Activated T-cell treated with anti-CD3 and anti-CD28 coated beads for 24 hours (primary cell): ENCODE results near the gene TM4SF1.

Experiments
- DNase-seq: peaks from one replicate; pipeline ENCODE4 v3.0.0-alpha.2; 2020; ENCODE audit warnings: low read depth

The TM4SF1 gene

GRCh38 chr3:149375501-149376196, 1.8 kb downstream of the TM4SF1 start:
- DNase-seq, result no peak

DNA sequence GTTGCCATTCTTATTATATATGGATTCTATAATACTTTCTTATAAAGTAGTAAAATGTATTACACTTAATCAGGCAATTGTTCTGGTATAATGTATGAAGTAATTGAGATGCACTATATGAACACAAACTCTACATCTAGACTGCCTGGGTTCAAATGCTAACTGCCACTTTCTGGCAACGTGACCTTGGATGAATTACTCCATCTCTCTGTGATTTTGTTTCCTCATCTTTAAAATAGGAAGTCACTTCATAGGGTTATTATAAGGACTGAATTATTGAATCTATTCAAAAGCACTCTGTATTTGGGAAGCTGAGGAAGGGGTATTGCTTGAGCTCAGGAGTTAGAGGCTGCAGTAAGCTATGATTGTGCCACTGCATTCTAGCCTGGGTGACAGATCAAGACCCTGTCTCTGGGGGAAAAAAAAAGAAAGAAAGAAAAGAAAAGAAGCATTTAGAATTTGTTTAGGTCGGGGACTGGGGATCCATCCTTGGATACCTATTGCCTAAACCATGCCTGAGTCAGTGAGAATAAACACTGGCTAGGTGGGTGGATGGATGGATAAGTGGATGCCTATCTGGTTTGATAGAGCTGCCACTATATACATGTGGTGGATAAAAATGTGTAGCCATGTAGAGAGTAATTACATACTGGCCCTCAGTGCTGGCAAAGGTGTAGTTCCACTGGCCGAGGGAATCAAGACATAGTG, 2.5 kb downstream of the TM4SF1 start:
- DNase-seq, result no peak

DNA sequence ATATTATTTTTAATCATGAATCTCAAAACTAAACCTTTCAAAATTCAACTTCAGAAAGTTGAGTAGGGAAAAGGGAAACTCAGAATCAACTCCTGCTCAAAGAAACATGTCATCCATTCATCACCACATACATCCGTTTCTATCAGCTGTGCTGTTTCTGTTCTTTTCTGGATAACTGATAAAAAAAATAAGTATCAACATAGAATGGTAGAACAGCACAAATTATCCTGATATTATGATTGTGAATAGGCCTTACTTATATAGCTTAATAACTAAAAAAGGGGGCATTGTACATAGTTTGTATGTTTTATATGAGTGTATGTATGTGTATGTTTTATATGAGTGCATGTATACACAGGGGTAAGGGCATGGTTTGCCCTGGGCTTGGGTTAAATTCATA, 3.1 kb downstream of the TM4SF1 start:
- DNase-seq, result no peak

DNA sequence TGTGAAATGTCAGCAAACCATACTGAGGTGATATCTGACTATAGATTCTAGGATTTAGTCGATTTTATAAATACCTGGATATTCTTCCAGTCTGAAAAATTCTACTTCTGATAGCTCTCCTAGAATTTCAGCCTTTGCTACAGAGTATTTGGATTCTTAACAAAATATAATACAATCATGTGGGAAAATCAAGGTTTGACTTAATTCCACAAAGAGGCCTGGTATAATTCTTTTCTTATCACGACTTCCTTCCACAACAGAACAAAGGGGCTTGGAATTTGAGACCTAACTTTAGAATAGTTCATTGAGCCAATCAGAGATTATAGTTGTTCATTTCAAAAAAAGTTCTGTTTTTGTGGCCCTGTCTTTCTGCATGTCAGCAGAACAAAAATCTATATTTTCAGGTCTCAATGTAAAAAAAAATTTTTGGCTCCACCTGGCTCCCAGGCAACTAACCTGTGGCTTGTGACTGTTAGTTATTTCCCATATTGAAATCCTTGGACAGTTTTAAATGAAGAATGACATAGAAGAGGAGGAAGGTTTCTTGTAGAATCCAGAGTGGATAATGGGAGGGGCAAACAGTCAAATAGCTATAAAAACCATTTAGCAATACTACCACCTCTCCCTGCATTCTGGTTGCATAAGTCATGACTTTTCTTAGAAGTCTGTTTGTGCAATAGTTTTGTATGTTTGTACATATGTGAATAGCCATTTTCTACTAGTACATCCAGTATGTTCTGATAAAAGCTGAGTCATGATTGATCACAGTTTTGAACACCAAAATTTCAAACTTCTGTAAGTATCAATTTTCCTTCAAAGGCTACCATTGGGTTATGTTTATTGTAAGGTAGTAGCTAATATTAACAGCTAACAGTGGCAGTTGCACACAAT, 4.0 kb downstream of the TM4SF1 start:
- no peak for DNase-seq

- DNase-seq, result no peak
Measured at GRCh38 chr3:149371723-149372114, 5.7 kb downstream of the TM4SF1 start.

GRCh38 chr3:149371001-149371722, 6.3 kb downstream of the TM4SF1 start:
- DNase-seq, result no peak

- DNase-seq, result no peak
Measured at GRCh38 chr3:149369991-149370866, 7.2 kb downstream of the TM4SF1 start.

DNA sequence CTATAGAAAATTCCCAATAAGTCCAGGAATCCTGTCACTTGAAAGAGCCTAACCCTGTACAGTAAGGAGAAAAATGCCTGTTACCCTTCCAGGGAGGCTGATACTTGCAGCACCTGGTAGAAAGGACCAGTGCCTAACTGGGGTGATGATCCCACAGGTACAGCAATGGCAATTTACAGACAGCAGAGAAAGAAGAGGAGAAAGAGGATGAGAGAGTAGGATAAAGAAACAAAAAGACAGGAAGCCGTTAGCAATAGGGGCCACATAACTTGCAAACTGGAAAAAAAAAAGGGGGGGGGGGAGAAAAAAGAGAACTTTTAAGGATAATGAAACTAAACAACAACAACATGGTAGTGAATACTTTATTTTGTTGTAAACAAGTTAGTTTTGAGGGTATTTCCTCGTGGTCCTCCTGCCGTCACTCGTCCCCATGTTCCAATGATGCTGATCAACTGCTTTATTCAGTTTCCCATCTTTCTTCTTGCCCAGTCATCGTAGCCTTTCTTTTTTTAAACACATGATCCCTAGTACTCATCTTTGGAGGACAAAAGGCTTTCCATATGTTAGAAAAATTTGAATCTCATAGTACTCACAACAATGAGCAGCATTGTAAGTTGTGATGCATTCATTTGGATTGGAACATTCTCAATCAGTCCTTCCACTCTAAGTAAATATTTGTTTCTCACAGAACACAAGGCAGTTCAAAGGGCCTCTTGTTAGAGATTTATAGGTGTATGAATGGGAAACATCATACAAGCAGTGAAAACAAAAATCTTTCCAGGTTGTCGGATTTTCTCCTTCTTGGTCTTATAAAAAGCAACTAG, 8.6 kb downstream of the TM4SF1 start:
- DNase-seq, result no peak

DNA sequence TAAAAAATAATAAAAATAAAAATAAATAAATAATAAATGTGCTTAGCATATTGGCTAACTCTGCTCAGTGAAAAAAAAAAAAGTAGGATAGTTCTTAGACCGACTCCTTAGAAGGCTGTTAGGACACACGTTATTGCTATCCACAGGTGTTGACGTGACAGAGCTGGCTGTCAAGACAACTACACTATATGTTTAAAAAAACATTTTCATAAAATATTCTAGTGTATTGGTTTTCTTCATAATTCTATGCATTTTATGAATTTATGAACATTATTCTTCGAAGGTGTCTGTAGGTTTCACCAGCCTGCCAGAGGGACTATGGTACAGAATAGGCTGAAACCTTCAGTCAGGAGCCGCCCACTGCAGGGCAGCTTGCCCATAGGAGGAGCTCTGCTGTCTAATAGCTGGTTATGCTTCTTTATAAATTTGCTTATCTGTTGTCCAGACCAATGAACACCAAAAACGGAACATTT, 9.2 kb downstream of the TM4SF1 start:
- no peak for DNase-seq

DNA sequence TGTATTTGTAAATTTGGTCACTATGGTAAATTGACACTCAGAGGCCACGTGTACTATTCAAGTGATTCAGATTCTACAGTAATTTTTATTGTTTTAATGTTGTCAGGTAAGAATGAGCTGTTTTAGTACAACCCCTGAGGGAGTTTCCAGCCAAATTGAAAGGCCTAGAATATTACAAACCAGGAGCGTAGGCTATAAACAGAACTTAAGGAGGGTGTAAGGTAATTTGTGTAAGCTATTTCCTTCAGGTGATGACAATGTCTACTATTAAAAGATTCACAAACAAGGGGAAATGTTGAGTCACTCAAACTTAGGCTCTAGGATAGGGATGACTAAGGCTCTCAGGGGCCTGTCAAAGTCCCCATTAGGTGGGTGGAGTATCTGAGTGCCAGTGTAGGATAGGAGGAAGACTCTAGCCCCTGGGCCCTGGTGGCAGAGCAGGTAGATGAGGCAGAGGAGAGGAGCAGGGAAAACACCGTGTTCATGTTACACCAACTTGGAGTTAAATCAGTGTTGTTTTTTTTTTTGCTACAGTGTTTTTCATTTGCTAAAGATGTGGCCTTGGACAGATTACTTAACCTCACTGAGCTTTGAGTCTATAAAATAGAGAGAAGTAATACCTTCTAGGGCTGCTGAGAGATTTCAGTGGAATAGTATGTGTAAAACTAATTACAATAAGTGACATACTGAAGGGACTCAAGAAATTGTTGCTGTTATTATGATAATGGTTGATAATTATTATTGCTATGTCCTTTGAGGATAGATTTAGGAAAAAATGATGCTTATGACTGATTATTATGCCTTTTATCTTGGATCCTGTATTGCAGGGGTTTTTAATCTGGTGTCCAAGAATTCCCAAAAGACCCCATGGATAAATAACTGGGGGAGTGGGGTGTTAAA, 10.3 kb downstream of the TM4SF1 start:
- no peak for DNase-seq

- no peak for DNase-seq
Measured at GRCh38 chr3:149366031-149366430, 11.4 kb downstream of the TM4SF1 start.

GRCh38 chr3:149364624-149365023, 12.8 kb downstream of the TM4SF1 start:
- no peak for DNase-seq

DNA sequence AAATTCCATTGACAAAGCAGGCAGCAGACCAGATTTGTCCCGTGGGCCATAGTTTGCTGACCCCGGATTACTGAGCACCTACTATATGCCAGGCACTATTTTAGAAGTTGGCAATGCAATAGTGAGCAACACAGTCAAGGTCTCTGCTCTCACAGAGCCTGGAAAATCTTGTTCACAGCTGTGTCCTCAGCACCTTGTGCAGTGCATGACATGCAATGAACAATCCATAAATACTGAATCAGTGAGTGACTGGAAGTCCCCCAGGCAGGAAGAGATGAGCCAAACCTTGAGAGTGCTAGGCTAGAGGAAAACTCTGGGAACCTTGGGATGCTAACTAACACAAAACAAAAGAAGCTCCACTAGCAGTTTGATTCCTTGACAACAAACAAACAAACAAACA, 14.4 kb downstream of the TM4SF1 start:
- no peak for DNase-seq

DNA sequence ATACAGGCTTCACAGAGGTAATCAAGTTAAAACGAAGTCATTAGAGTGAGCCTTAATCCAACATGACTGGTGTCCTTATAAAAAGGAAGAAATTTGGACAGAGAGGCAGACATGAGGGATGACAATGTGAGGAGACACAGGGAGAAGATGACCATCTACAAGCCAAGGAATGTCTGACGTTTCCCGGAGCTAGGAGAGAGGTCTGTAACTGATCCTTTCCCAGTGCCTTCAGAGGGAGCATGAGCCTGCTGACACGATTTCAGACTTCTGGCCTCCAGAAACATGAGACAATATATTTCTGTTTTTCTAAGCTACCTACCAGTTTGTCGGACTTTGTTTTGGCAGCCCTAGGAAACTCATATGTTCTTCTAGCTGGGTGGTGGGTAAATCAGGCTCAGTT, 15.1 kb downstream of the TM4SF1 start:
- no peak for DNase-seq

DNA sequence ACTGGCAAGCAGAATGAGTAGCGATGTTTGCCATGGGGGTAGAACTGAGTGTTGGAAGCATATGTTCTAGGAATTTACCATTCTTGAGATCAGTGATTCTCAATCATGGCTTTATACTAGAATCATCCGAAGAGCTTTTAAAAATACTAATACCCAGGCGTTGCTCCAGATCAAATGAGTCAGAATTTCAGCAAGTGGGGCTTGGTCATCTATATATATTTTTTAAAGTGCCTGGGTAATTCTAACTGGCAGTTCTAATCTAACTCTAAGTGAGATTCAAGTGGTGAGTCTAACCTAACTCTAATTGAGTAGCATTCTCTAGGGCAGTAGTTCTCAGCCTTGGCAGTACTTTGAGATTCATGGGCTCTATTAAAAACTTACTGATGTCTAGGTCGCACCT, 20.8 kb downstream of the TM4SF1 start:
- no peak for DNase-seq

DNA sequence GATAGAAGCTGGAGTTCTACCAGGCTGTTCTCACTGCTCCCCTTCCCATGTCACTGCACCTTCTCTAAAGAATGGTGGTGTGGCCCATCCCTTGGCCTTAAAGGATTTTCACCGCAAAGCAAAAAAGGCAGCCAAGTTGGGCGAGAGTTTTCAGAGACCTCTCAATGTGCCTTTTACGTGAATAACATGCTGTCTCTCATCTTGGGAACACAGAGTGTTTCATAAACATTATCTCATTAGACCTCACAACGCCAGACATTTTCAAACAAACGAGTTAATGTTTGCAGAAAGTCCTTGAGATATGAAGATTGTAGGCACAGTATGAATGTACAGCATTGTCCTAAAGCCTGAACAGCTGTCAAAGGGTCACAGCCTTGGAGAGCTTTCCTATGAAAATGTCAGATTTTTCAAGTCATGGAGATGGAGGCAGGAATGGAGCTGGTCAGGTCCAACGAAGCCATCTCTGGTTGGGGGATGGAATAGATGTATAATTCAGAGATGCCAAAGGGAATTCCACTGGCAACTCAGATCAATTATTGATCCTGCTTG, 21.3 kb downstream of the TM4SF1 start:
- DNase-seq, result no peak

- DNase-seq, result no peak
Measured at GRCh38 chr3:149353581-149354184, 23.8 kb downstream of the TM4SF1 start.

DNA sequence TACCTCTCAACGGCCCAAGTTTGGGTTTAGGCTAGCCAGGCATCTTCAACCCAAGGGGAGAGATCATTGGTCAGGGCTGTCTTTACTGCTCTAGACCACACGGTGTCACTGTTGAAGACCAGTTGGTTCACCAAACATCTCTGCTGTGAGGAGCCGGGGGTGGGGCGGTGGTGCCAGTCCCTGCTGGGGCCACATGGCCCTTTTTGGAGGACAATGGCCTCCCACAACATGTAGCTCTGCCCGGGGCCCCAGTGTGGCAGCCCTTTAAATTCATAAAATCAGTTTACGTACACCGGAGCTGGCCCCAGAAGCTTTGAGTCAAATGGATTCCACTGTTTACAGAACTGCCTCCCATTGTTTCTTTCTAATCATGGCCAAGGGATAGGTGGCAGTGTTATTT, 24.9 kb downstream of the TM4SF1 start:
- DNase-seq, result peak; percentile 14
